Right lobe of liver (tissue), 6 donors: Measurements from ENCODE around the gene CFL1. TPM values are rescaled to one million over a fixed set of nuclear protein-coding genes. Genes with fewer than 3 reads are reported as not detected.

Experiments
- ATAC-seq, 4 donors: fragments of 200-7000 bp; cut with Tn5 transposase; one replicate each; pipeline ENCODE4 v1.9.1; 2020; ENCODE audit warnings: mild to moderate bottlenecking in 4 of 4, moderate library complexity in 4 of 4
- DNase-seq, 3 donors: peaks; one replicate each; pipeline ENCODE4 v3.0.0-alpha.2; 2020
- H3K27ac ChIP-seq, 3 donors: fragments of 200-600 bp; one replicate each; pipeline ENCODE4 v1.8.0; 2022
- H3K27me3 ChIP-seq, 2 donors: fragments of 200-600 bp; one replicate each; pipeline ENCODE4 v1.8.0; 2022
- H3K36me3 ChIP-seq, 4 donors: fragments of 200-600 bp; sonication (generic) in 1 of 4; one replicate each; pipeline versions ENCODE4 v1.5.1 to v1.8.0; 2017 to 2022; ENCODE audit warnings: control low read depth in 1 of 4
- H3K4me1 ChIP-seq, 4 donors: fragments of 200-600 bp; sonication (generic) in 1 of 4; one replicate each; pipeline versions ENCODE4 v1.5.1 to v1.8.0; 2017 to 2022; ENCODE audit warnings: control low read depth in 1 of 4
- H3K4me3 ChIP-seq, 3 donors: fragments of 200-600 bp; one replicate each; pipeline ENCODE4 v1.8.0; 2022
- H3K9me3 ChIP-seq, 4 donors: fragments of 200-600 bp; sonication (generic) in 1 of 4; one replicate each; pipeline versions ENCODE4 v1.5.1 to v1.8.0; 2017 to 2022; ENCODE audit warnings: control low read depth in 1 of 4
- POLR2A ChIP-seq: fragments of 450-650 bp; IDR thresholded peaks from one replicate; pipeline ENCODE4 v1.6.1; 2017; ENCODE audit warnings: antibody characterized with exemption, mild to moderate bottlenecking
- WGBS: methylation state at CpG from one replicate; pipeline ENCODE4 v1.1.6; 2018; ENCODE audit warnings: low coverage, low lambda C conversion rate; ENCODE audit not compliant: insufficient coverage; ENCODE audit errors: missing lambda C conversion rate; 5-methylcytosine and 5-hydroxymethylcytosine counted together
- intact Hi-C, 2 donors: fragments of 100-400 bp; cut with DNase I; formaldehyde crosslinking; loops; one replicate each; pipeline versions ENCODE4 v1.11.2 to v1.14.1; 2022
- total RNA-seq, 6 experiments: library from RNA; depleted of rRNA in 2 of 6; stranded (reverse); fragments of >200 nt in 2 of 6; fragmentation: NEBNext Ultra II Directional in 3 of 6; extraction: Animal tissue kit (Norgen Biotek cat#: 25700) in 3 of 6; gene quantifications; one replicate each; pipeline versions ENCODE4 v1.1.0 to v1.2.4, GENCODE V29; 2016 to 2023
- TF ChIP-seq, protein P1 (sequence below), 4 donors: fragments of 200-600 bp in 3 of 4; fragments of 450-650 bp in 1 of 4; IDR thresholded peaks; one replicate each; pipeline versions ENCODE4 v1.5.1 to v1.8.0; 2016 to 2022; ENCODE audit warnings: antibody characterized with exemption in 4 of 4, mild to moderate bottlenecking in 2 of 4
- donor health status: DM: no; HTN: yes; CAD: no.
- donor health status: DM: no; HTN: no; CAD: no.
- donor health status: DM: no; HTN: no; CAD: no.
- donor health status: DM: no; HTN: yes; CAD: no.
- donor health status: DM: no; HTN: yes; CAD: no.

The CFL1 gene
- total RNA-seq, 6 experiments from 2014 or later = 219 to 503 (median 313) TPM

GRCh38 chr11:65869643-65870306 lies 11.8 kb upstream of the CFL1 start:
- no peaks in the 10 kb centered on the region for H3K9me3 ChIP-seq
- ATAC-seq (no peak), DNase-seq (peak in 1 of 3 donors; percentile 53)
- intact Hi-C loops = no loop called here
- H3K27ac ChIP-seq = no peak overlapping the region
- WGBS = 47% methylated on average over 3 of the region's 24 CpGs
- H3K4me1 ChIP-seq = peaks cover 0 to 9% (median 0%) of the 10 kb centered on the region in 4 donors
- H3K4me3 ChIP-seq = no peak overlapping the region
- TF ChIP-seq, protein P1, sequence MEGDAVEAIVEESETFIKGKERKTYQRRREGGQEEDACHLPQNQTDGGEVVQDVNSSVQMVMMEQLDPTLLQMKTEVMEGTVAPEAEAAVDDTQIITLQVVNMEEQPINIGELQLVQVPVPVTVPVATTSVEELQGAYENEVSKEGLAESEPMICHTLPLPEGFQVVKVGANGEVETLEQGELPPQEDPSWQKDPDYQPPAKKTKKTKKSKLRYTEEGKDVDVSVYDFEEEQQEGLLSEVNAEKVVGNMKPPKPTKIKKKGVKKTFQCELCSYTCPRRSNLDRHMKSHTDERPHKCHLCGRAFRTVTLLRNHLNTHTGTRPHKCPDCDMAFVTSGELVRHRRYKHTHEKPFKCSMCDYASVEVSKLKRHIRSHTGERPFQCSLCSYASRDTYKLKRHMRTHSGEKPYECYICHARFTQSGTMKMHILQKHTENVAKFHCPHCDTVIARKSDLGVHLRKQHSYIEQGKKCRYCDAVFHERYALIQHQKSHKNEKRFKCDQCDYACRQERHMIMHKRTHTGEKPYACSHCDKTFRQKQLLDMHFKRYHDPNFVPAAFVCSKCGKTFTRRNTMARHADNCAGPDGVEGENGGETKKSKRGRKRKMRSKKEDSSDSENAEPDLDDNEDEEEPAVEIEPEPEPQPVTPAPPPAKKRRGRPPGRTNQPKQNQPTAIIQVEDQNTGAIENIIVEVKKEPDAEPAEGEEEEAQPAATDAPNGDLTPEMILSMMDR (IDR thresholded peaks at IDR 0.05) = no peak
- peaks cover 0 to 9% (median 5%) of the 10 kb centered on the region in 4 donors for H3K36me3 ChIP-seq
- no peaks in the 10 kb centered on the region for H3K27me3 ChIP-seq

GRCh38 chr11:65868907-65869306 lies 10.9 kb upstream of the CFL1 start:
- TF ChIP-seq, protein P1 (IDR thresholded peaks at IDR 0.05) = no peak
- no peaks in the 10 kb centered on the region for H3K27me3 ChIP-seq
- H3K36me3 ChIP-seq = peaks cover 0 to 17% (median 9%) of the 10 kb centered on the region in 4 donors
- no peak for ATAC-seq
- DNase-seq = no peak
- no peak overlapping the region for H3K27ac ChIP-seq
- H3K4me3 ChIP-seq = no peak overlapping the region
- intact Hi-C loops = no loop called here
- peaks cover 0 to 7% (median 0%) of the 10 kb centered on the region in 4 donors for H3K4me1 ChIP-seq
- no peaks in the 10 kb centered on the region for H3K9me3 ChIP-seq
- WGBS = no CpG with 5 or more reads among the region's 3 CpGs

GRCh38 chr11:65868076-65868667 lies 10.2 kb upstream of the CFL1 start:
- intact Hi-C loops = no loop called here
- peaks cover 0 to 23% (median 14%) of the 10 kb centered on the region in 4 donors for H3K36me3 ChIP-seq
- DNase-seq = no peak
- no peaks in the 10 kb centered on the region for H3K9me3 ChIP-seq
- no peaks in the 10 kb centered on the region for H3K27me3 ChIP-seq
- H3K4me1 ChIP-seq = peaks cover 0 to 4% (median 0%) of the 10 kb centered on the region in 4 donors
- H3K27ac ChIP-seq = no peak overlapping the region
- 83% methylated on average over 1 of the region's 19 CpGs for WGBS
- no peak for ATAC-seq
- H3K4me3 ChIP-seq = no peak overlapping the region
- TF ChIP-seq, protein P1 (IDR thresholded peaks at IDR 0.05) = no peak
- no peak for TF ChIP-seq POLR2A

GRCh38 chr11:65867284-65868071 lies 9.5 kb upstream of the CFL1 start:
- peaks cover 0 to 28% (median 17%) of the 10 kb centered on the region in 4 donors for H3K36me3 ChIP-seq

More at GRCh38 chr11:65867284-65868071, 9.5 kb upstream of the CFL1 start:
- intact Hi-C loops = no loop called here
- ATAC-seq = no peak
- H3K27me3 ChIP-seq = no peaks in the 10 kb centered on the region
- WGBS = 44% methylated on average over 12 of the region's 29 CpGs
- no peak overlapping the region for H3K4me3 ChIP-seq
- no peak overlapping the region for H3K27ac ChIP-seq
- H3K4me1 ChIP-seq = no peaks in the 10 kb centered on the region
- no peak for DNase-seq
- no peaks in the 10 kb centered on the region for H3K9me3 ChIP-seq
- TF ChIP-seq POLR2A = no peak
- TF ChIP-seq, protein P1 (IDR thresholded peaks at IDR 0.05) = no peak
